Activated gamma-delta T cell treated with Interleukin-2 at 50 U/mL for 16 hours (primary cell): ENCODE measurements around the gene KLHL13.
"Not testable (repeated sequence)": the region's sequence is repeated elsewhere in the genome, so short reads cannot be mapped to it uniquely, and the experiment has no call there.

Experiments
- DNase-seq: peaks from one replicate; pipeline ENCODE4 v3.0.0-alpha.2; 2020

Gene KLHL13

GRCh38 chrX:118066867-118067515, 49.6 kb downstream of the KLHL13 start:
- DNase-seq, result no peak

GRCh38 chrX:118062817-118063615, 53.6 kb downstream of the KLHL13 start:
- no peak for DNase-seq

- no peak for DNase-seq
These were observed 54.4 kb downstream of the KLHL13 start for GRCh38 chrX:118062048-118062789.

- no peak for DNase-seq
These were observed 57.7 kb downstream of the KLHL13 start for GRCh38 chrX:118058924-118059323.

- no peak for DNase-seq
These were observed 59.7 kb downstream of the KLHL13 start for GRCh38 chrX:118056870-118057269.

GRCh38 chrX:118049713-118050112, 66.9 kb downstream of the KLHL13 start:
- no peak for DNase-seq

- DNase-seq, result no peak
These were observed 69.0 kb downstream of the KLHL13 start for GRCh38 chrX:118047446-118048186.

- DNase-seq, result no peak
These were observed 77.0 kb downstream of the KLHL13 start for GRCh38 chrX:118039591-118039990.

GRCh38 chrX:118038614-118039365, 77.8 kb downstream of the KLHL13 start:
- DNase-seq, result no peak

GRCh38 chrX:118026631-118027030, 90.0 kb downstream of the KLHL13 start:
- DNase-seq, result no peak

GRCh38 chrX:118025226-118025625, 91.4 kb downstream of the KLHL13 start:
- no peak for DNase-seq

GRCh38 chrX:118024482-118024881, 92.1 kb downstream of the KLHL13 start:
- no peak for DNase-seq

GRCh38 chrX:118022753-118023152, 93.9 kb downstream of the KLHL13 start:
- DNase-seq, result no peak

- DNase-seq, result no peak
These were observed 100.2 kb downstream of the KLHL13 start for GRCh38 chrX:118016422-118016821.

- DNase-seq, result not testable (repeated sequence)
These were observed 114.2 kb downstream of the KLHL13 start for GRCh38 chrX:118002417-118002816.

- no peak for DNase-seq
These were observed 116.1 kb downstream of the KLHL13 start for GRCh38 chrX:118000518-118000917.

GRCh38 chrX:117998171-117998570, 118.4 kb downstream of the KLHL13 start:
- DNase-seq, result no peak

GRCh38 chrX:117996918-117997480, 119.6 kb downstream of the KLHL13 start:
- DNase-seq, result no peak

- DNase-seq, result no peak
These were observed 120.2 kb downstream of the KLHL13 start for GRCh38 chrX:117996408-117996807.

GRCh38 chrX:117995378-117995777, 121.2 kb downstream of the KLHL13 start:
- no peak for DNase-seq

GRCh38 chrX:117992192-117992723, 124.4 kb downstream of the KLHL13 start:
- DNase-seq, result no peak

- DNase-seq, result no peak
These were observed 126.2 kb downstream of the KLHL13 start for GRCh38 chrX:117990438-117990837.
